Esophagus mucosa (tissue), 1 donor: ENCODE data around the gene HPS4. TPM values are rescaled to one million over a fixed set of nuclear protein-coding genes. Genes with fewer than 3 reads are reported as not detected.
A peak's percentile ranks its signal among the peaks of the same experiment; 100 is the strongest.
"Not testable (repeated sequence)": the region's sequence is repeated elsewhere in the genome, so short reads cannot be mapped to it uniquely, and the experiment has no call there.

Experiments used
- ATAC-seq: fragments of 200-7000 bp; cut with Tn5 transposase; one replicate; pipeline ENCODE4 v1.9.1; 2020
- total RNA-seq: library from RNA; stranded (reverse); gene quantifications from one replicate; pipeline ENCODE4 v1.2.4, GENCODE V29; 2023
- donor health status: DM: yes; HTN: yes; CAD: no.

The HPS4 gene
- total RNA-seq, 1 donor from 2014 or later: 26.2 TPM

GRCh38 chr22:26439559-26439958, 44.0 kb downstream of the HPS4 start:
- ATAC-seq: no peak

GRCh38 chr22:26438776-26439175, 44.8 kb downstream of the HPS4 start:
- not testable (repeated sequence) for ATAC-seq

- no peak for ATAC-seq
Measured at GRCh38 chr22:26437694-26438392, 45.7 kb downstream of the HPS4 start.

GRCh38 chr22:26436903-26437515, 46.6 kb downstream of the HPS4 start:
- peak; percentile 93 for ATAC-seq

- ATAC-seq: no peak
Measured at GRCh38 chr22:26435327-26436093, 48.1 kb downstream of the HPS4 start.

GRCh38 chr22:26433805-26434204, 49.8 kb downstream of the HPS4 start:
- no peak for ATAC-seq

- no peak for ATAC-seq
Measured at GRCh38 chr22:26432619-26433311, 50.8 kb downstream of the HPS4 start.

- no peak for ATAC-seq
Measured at GRCh38 chr22:26431261-26431995, 52.2 kb downstream of the HPS4 start.

GRCh38 chr22:26430600-26430999, 53.0 kb downstream of the HPS4 start:
- no peak for ATAC-seq

- ATAC-seq: peak; percentile 42
Measured at GRCh38 chr22:26429458-26430286, 53.9 kb downstream of the HPS4 start.

GRCh38 chr22:26428515-26429457, 54.8 kb downstream of the HPS4 start, which contains the start of gene ASPHD2:
ASPHD2 (plus strand) TSS chr22:26429260; CDS start chr22:26433616, 4,356 bp downstream.
- ATAC-seq: peak; percentile 78

GRCh38 chr22:26426924-26427323, 56.7 kb downstream of the HPS4 start:
- ATAC-seq: no peak

GRCh38 chr22:26418620-26419019, 65.0 kb downstream of the HPS4 start:
- ATAC-seq: no peak

- no peak for ATAC-seq
Measured at GRCh38 chr22:26417406-26417805, 66.2 kb downstream of the HPS4 start.

GRCh38 chr22:26416670-26417276, 66.8 kb downstream of the HPS4 start:
- no peak for ATAC-seq

- ATAC-seq: peak; percentile 27
Measured at GRCh38 chr22:26416256-26416655, 67.3 kb downstream of the HPS4 start.

- no peak for ATAC-seq
Measured at GRCh38 chr22:26414347-26414746, 69.2 kb downstream of the HPS4 start.

- ATAC-seq: no peak
Measured at GRCh38 chr22:26410386-26410785, 73.2 kb downstream of the HPS4 start.

GRCh38 chr22:26409719-26410335, 73.8 kb downstream of the HPS4 start:
- no peak for ATAC-seq
